Measurements from ENCODE around the gene QSOX1. TPM values are rescaled to one million over a fixed set of nuclear protein-coding genes. Genes with fewer than 3 reads are reported as not detected.

The QSOX1 gene
- polyA plus RNA-seq, 2 donors: 50.6 to 173 TPM

DNA sequence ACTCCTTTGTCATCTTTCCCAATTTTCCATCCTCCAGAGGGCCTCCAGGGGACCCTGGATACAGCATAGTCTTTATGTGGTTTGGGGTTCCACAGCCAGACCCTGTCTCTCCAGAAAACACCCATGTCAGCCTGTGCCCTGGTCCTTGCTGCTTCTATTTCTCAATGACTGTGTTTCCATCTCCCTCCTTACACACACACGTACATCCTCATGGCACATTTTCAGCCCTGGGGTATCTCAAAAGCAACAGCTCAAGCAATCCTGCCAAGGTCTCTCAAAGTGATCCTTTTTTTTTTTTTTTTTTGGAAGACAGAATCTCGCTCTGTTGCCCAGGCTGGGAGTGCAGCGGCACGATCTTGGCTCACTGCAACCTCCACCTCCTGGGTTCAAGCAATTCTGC, 22.3 kb downstream of the QSOX1 start:
- H3K36me3 ChIP-seq (ENCODE audit: control insufficient read depth in 2 of 2, insufficient read depth in 2 of 2, low read length in 1 of 2): peaks cover 0 to 18% of the 10 kb centered on the region in 2 donors
- no peaks in the 10 kb centered on the region for H3K9me3 ChIP-seq (ENCODE audit: control insufficient read depth in 2 of 2, insufficient read depth in 1 of 2, low read depth in 1 of 2, low read length in 1 of 2)
- WGBS, 2 donors: 91 to 94% methylated on average over 4 of the region's 4 CpGs
- peaks cover 6 to 10% of the 10 kb centered on the region in 2 donors for H3K4me1 ChIP-seq (ENCODE audit: control insufficient read depth in 2 of 2, insufficient read depth in 2 of 2, low read length in 1 of 2)
- H3K27me3 ChIP-seq (ENCODE audit: control insufficient read depth in 1 of 2, insufficient read depth in 2 of 2, low read length in 2 of 2): no peaks in the 10 kb centered on the region
- H3K4me3 ChIP-seq (ENCODE audit: low read depth in 1 of 2, low read length in 2 of 2): no peak overlapping the region
- no peak overlapping the region for H3K27ac ChIP-seq (ENCODE audit: low read depth in 2 of 2, low read length in 1 of 2)

- Histone ChIP-seq H3K9me3 (ENCODE audit: control insufficient read depth in 2 of 2, insufficient read depth in 1 of 2, low read depth in 1 of 2, low read length in 1 of 2) (no peaks in the 10 kb centered on the region), H3K27me3 (ENCODE audit: control insufficient read depth in 1 of 2, insufficient read depth in 2 of 2, low read length in 2 of 2) (no peaks in the 10 kb centered on the region), H3K4me1 (ENCODE audit: control insufficient read depth in 2 of 2, insufficient read depth in 2 of 2, low read length in 1 of 2) (peaks cover 6 to 10% of the 10 kb centered on the region in 2 donors), H3K36me3 (ENCODE audit: control insufficient read depth in 2 of 2, insufficient read depth in 2 of 2, low read length in 1 of 2) (peaks cover 0 to 26% of the 10 kb centered on the region in 2 donors), H3K27ac (ENCODE audit: low read depth in 2 of 2, low read length in 1 of 2) (no peak overlapping the region), H3K4me3 (ENCODE audit: low read depth in 1 of 2, low read length in 2 of 2) (no peak overlapping the region)
- WGBS, 2 donors: 77 to 79% methylated on average over 4 of the region's 4 CpGs
Measured at GRCh38 chr1:180177931-180178330, 23.3 kb downstream of the QSOX1 start.

- no peaks in the 10 kb centered on the region for H3K27me3 ChIP-seq (ENCODE audit: control insufficient read depth in 1 of 2, insufficient read depth in 2 of 2, low read length in 2 of 2)
- no peak overlapping the region for H3K4me3 ChIP-seq (ENCODE audit: low read depth in 1 of 2, low read length in 2 of 2)
- H3K4me1 ChIP-seq (ENCODE audit: control insufficient read depth in 2 of 2, insufficient read depth in 2 of 2, low read length in 1 of 2): peaks cover 6 to 9% of the 10 kb centered on the region in 2 donors
- WGBS, 2 donors: 45 to 51% methylated on average over 12 of the region's 12 CpGs
- H3K27ac ChIP-seq (ENCODE audit: low read depth in 2 of 2, low read length in 1 of 2): peak overlapping the region in 1 of 2 donors; percentile 19
- no peaks in the 10 kb centered on the region for H3K9me3 ChIP-seq (ENCODE audit: control insufficient read depth in 2 of 2, insufficient read depth in 1 of 2, low read depth in 1 of 2, low read length in 1 of 2)
- H3K36me3 ChIP-seq (ENCODE audit: control insufficient read depth in 2 of 2, insufficient read depth in 2 of 2, low read length in 1 of 2): peaks cover 3 to 29% of the 10 kb centered on the region in 2 donors
Measured at GRCh38 chr1:180178511-180179161, 24.0 kb downstream of the QSOX1 start.

- Histone ChIP-seq H3K27ac (ENCODE audit: low read depth in 2 of 2, low read length in 1 of 2) (no peak overlapping the region), H3K4me3 (ENCODE audit: low read depth in 1 of 2, low read length in 2 of 2) (no peak overlapping the region), H3K36me3 (ENCODE audit: control insufficient read depth in 2 of 2, insufficient read depth in 2 of 2, low read length in 1 of 2) (peaks cover 5 to 36% of the 10 kb centered on the region in 2 donors), H3K9me3 (ENCODE audit: control insufficient read depth in 2 of 2, insufficient read depth in 1 of 2, low read depth in 1 of 2, low read length in 1 of 2) (no peaks in the 10 kb centered on the region), H3K4me1 (ENCODE audit: control insufficient read depth in 2 of 2, insufficient read depth in 2 of 2, low read length in 1 of 2) (peaks cover 2% of the 10 kb centered on the region in 2 donors), H3K27me3 (ENCODE audit: control insufficient read depth in 1 of 2, insufficient read depth in 2 of 2, low read length in 2 of 2) (no peaks in the 10 kb centered on the region)
- 87 to 90% methylated on average over 12 of the region's 12 CpGs for WGBS, 2 donors
Measured at GRCh38 chr1:180179162-180179957, 24.7 kb downstream of the QSOX1 start.

DNA sequence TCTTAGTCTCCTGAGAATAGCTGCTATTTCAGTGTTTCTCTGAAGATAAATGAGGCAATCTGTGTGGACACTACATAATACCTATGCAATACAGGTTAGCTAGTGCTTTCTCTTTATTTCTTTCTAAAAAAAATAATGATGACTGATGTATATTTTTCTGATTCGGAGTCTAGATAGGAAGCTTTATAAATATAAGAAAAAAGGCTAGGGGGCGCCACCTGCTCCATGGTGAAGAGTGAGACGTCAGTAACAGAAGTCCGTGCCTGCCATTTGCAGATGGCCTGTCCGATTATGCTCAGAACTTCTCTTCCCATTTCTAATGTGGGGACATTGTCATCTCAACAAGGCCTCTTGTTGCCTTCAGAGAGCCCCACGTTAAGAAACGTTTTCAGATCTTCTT, 26.4 kb downstream of the QSOX1 start:
- Histone ChIP-seq H3K4me1 (ENCODE audit: control insufficient read depth in 2 of 2, insufficient read depth in 2 of 2, low read length in 1 of 2) (peaks cover 0 to 2% of the 10 kb centered on the region in 2 donors), H3K9me3 (ENCODE audit: control insufficient read depth in 2 of 2, insufficient read depth in 1 of 2, low read depth in 1 of 2, low read length in 1 of 2) (no peaks in the 10 kb centered on the region), H3K27me3 (ENCODE audit: control insufficient read depth in 1 of 2, insufficient read depth in 2 of 2, low read length in 2 of 2) (no peaks in the 10 kb centered on the region), H3K27ac (ENCODE audit: low read depth in 2 of 2, low read length in 1 of 2) (no peak overlapping the region), H3K36me3 (ENCODE audit: control insufficient read depth in 2 of 2, insufficient read depth in 2 of 2, low read length in 1 of 2) (peaks cover 5 to 46% of the 10 kb centered on the region in 2 donors), H3K4me3 (ENCODE audit: low read depth in 1 of 2, low read length in 2 of 2) (no peak overlapping the region)
- 83 to 85% methylated on average over 7 of the region's 7 CpGs for WGBS, 2 donors

GRCh38 chr1:180181996-180182642, 27.4 kb downstream of the QSOX1 start:
- H3K4me3 ChIP-seq (ENCODE audit: low read depth in 1 of 2, low read length in 2 of 2): no peak overlapping the region
- H3K27ac ChIP-seq (ENCODE audit: low read depth in 2 of 2, low read length in 1 of 2): no peak overlapping the region
- H3K36me3 ChIP-seq (ENCODE audit: control insufficient read depth in 2 of 2, insufficient read depth in 2 of 2, low read length in 1 of 2): peaks cover 5 to 51% of the 10 kb centered on the region in 2 donors
- no peaks in the 10 kb centered on the region for H3K9me3 ChIP-seq (ENCODE audit: control insufficient read depth in 2 of 2, insufficient read depth in 1 of 2, low read depth in 1 of 2, low read length in 1 of 2)
- peaks cover 0 to 2% of the 10 kb centered on the region in 2 donors for H3K4me1 ChIP-seq (ENCODE audit: control insufficient read depth in 2 of 2, insufficient read depth in 2 of 2, low read length in 1 of 2)
- WGBS, 2 donors: 92 to 94% methylated on average over 23 of the region's 23 CpGs
- H3K27me3 ChIP-seq (ENCODE audit: control insufficient read depth in 1 of 2, insufficient read depth in 2 of 2, low read length in 2 of 2): no peaks in the 10 kb centered on the region

GRCh38 chr1:180182643-180183311, 28.1 kb downstream of the QSOX1 start:
- Histone ChIP-seq H3K27ac (ENCODE audit: low read depth in 2 of 2, low read length in 1 of 2) (no peak overlapping the region), H3K4me3 (ENCODE audit: low read depth in 1 of 2, low read length in 2 of 2) (no peak overlapping the region)
- 89 to 90% methylated on average over 22 of the region's 22 CpGs for WGBS, 2 donors

GRCh38 chr1:180183426-180183825, 28.8 kb downstream of the QSOX1 start:
- Histone ChIP-seq H3K27ac (ENCODE audit: low read depth in 2 of 2, low read length in 1 of 2) (no peak overlapping the region), H3K4me3 (ENCODE audit: low read depth in 1 of 2, low read length in 2 of 2) (no peak overlapping the region), H3K27me3 (ENCODE audit: control insufficient read depth in 1 of 2, insufficient read depth in 2 of 2, low read length in 2 of 2) (no peaks in the 10 kb centered on the region), H3K4me1 (ENCODE audit: control insufficient read depth in 2 of 2, insufficient read depth in 2 of 2, low read length in 1 of 2) (peaks cover 0 to 2% of the 10 kb centered on the region in 2 donors), H3K9me3 (ENCODE audit: control insufficient read depth in 2 of 2, insufficient read depth in 1 of 2, low read depth in 1 of 2, low read length in 1 of 2) (no peaks in the 10 kb centered on the region), H3K36me3 (ENCODE audit: control insufficient read depth in 2 of 2, insufficient read depth in 2 of 2, low read length in 1 of 2) (peaks cover 5 to 58% of the 10 kb centered on the region in 2 donors)
- WGBS, 2 donors: 93 to 95% methylated on average over 10 of the region's 10 CpGs

More at GRCh38 chr1:180182643-180183311, 28.1 kb downstream of the QSOX1 start:
- peaks cover 5 to 58% of the 10 kb centered on the region in 2 donors for H3K36me3 ChIP-seq (ENCODE audit: control insufficient read depth in 2 of 2, insufficient read depth in 2 of 2, low read length in 1 of 2)
- no peaks in the 10 kb centered on the region for H3K27me3 ChIP-seq (ENCODE audit: control insufficient read depth in 1 of 2, insufficient read depth in 2 of 2, low read length in 2 of 2)
- H3K9me3 ChIP-seq (ENCODE audit: control insufficient read depth in 2 of 2, insufficient read depth in 1 of 2, low read depth in 1 of 2, low read length in 1 of 2): no peaks in the 10 kb centered on the region
- peaks cover 0 to 2% of the 10 kb centered on the region in 2 donors for H3K4me1 ChIP-seq (ENCODE audit: control insufficient read depth in 2 of 2, insufficient read depth in 2 of 2, low read length in 1 of 2)

- no peaks in the 10 kb centered on the region for H3K27me3 ChIP-seq (ENCODE audit: control insufficient read depth in 1 of 2, insufficient read depth in 2 of 2, low read length in 2 of 2)
- H3K4me1 ChIP-seq (ENCODE audit: control insufficient read depth in 2 of 2, insufficient read depth in 2 of 2, low read length in 1 of 2): no peaks in the 10 kb centered on the region
- no peak overlapping the region for H3K4me3 ChIP-seq (ENCODE audit: low read depth in 1 of 2, low read length in 2 of 2)
- 94 to 95% methylated on average over 9 of the region's 9 CpGs for WGBS, 2 donors
- H3K9me3 ChIP-seq (ENCODE audit: control insufficient read depth in 2 of 2, insufficient read depth in 1 of 2, low read depth in 1 of 2, low read length in 1 of 2): no peaks in the 10 kb centered on the region
- H3K36me3 ChIP-seq (ENCODE audit: control insufficient read depth in 2 of 2, insufficient read depth in 2 of 2, low read length in 1 of 2): peaks cover 5 to 62% of the 10 kb centered on the region in 2 donors
- no peak overlapping the region for H3K27ac ChIP-seq (ENCODE audit: low read depth in 2 of 2, low read length in 1 of 2)
Measured at GRCh38 chr1:180184041-180184440, 29.4 kb downstream of the QSOX1 start.
